HepG2 (cell line): Measurements from ENCODE around the gene CEACAM21.

ENCODE experiments used
- HDAC1 ChIP-seq: sonication (generic); formaldehyde crosslinking; IDR thresholded peaks from 2 replicates; pipeline ENCODE4 v1.5.1; 2020; ENCODE audit warnings: mild to moderate bottlenecking, missing genetic modification reagents
- ZNF569 ChIP-seq: sonication (generic); formaldehyde crosslinking; IDR thresholded peaks from 2 replicates; pipeline ENCODE4 v1.5.0; 2020; ENCODE audit warnings: mild to moderate bottlenecking, missing genetic modification reagents, moderate library complexity, borderline replicate concordance
- TF ChIP-seq, protein P1 (sequence below): IDR thresholded peaks from 2 replicates; pipeline ENCODE4 v1.6.1; 2012; ENCODE audit warnings: inconsistent platforms

DNA sequence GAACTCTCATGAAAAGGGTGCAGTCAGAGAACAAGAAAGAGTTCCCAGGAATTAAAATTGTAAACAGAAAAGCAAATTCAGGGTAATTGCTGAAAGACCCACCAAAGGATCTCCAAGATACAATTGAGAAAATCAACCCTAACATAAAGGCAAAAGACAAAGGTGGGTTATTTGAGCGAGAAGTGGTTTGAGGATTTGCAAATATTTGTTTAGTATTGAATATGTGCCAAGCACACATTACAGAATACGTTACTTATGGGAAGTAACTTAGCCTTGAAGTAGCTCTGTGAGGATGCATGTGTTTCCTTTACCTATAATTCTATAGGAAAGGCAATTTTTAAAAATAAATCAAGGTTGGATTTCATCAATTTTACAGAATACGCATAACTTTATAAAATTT is 10.0 kb upstream of the CEACAM21 start:
- TF ChIP-seq ZNF569 (CRISPR knock-in tag) = no peak
- TF ChIP-seq, protein P1, sequence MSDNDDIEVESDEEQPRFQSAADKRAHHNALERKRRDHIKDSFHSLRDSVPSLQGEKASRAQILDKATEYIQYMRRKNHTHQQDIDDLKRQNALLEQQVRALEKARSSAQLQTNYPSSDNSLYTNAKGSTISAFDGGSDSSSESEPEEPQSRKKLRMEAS = no peak
- TF ChIP-seq HDAC1 (CRISPR knock-in tag) = no peak
